Activated naive CD4-positive, alpha-beta T cell treated with anti-CD3 and anti-CD28 coated beads, Interleukin-2, amount 10 ng/mL, durations not matched to agents 7 days and 5 days (primary cell): ENCODE results near the gene TIAM2.
A peak's percentile ranks its signal among the peaks of the same experiment; 100 is the strongest.

Source experiments
- CTCF ChIA-PET: fragments of 350-600 bp; sonication (Branson Sonifier 250); formaldehyde crosslinking; loops from one replicate; lab custom pipeline; 2021; ENCODE audit warnings: antibody characterized with exemption; lab: Charles Lee
- DNase-seq: peaks from one replicate; pipeline ENCODE4 v3.0.0-alpha.2; 2020
- H3K27ac Mint-ChIP-seq: one replicate; pipeline ENCODE4 v1.8.0; 2021; ENCODE audit warnings: mild to moderate bottlenecking, moderate library complexity, mixed read lengths
- H3K27me3 Mint-ChIP-seq: one replicate; pipeline ENCODE4 v1.8.0; 2021; ENCODE audit warnings: mild to moderate bottlenecking, mixed read lengths
- H3K36me3 Mint-ChIP-seq: one replicate; pipeline ENCODE4 v1.8.0; 2021; ENCODE audit warnings: mixed read lengths
- H3K4me1 Mint-ChIP-seq: one replicate; pipeline ENCODE4 v1.8.0; 2021; ENCODE audit warnings: mixed read lengths
- H3K4me3 Mint-ChIP-seq: one replicate; pipeline ENCODE4 v1.8.0; 2021; ENCODE audit warnings: mild to moderate bottlenecking, moderate library complexity, mixed read lengths
- H3K9me3 Mint-ChIP-seq: one replicate; pipeline ENCODE4 v1.8.0; 2021; ENCODE audit warnings: mixed read lengths

TIAM2 gene

GRCh38 chr6:154974485-154975149 is 20.5 kb upstream of the TIAM2 start:
- H3K27me3 Mint-ChIP-seq, result no peaks in the 10 kb centered on the region
- H3K4me3 Mint-ChIP-seq, result no peak overlapping the region
- no peaks in the 10 kb centered on the region for H3K4me1 Mint-ChIP-seq
- no peak overlapping the region for H3K27ac Mint-ChIP-seq
- no peaks in the 10 kb centered on the region for H3K36me3 Mint-ChIP-seq
- CTCF ChIA-PET, result interaction anchor here (0.7 kb wide), 1 partner anchor 42 kb away, joined by 3 read pairs; no protein-coding TSS in a partner anchor
- H3K9me3 Mint-ChIP-seq, result peaks cover 3% of the 10 kb centered on the region
- DNase-seq, result no peak

- Mint-ChIP-seq H3K9me3 (peaks cover 3% of the 10 kb centered on the region), H3K4me1 (no peaks in the 10 kb centered on the region), H3K36me3 (no peaks in the 10 kb centered on the region), H3K4me3 (no peak overlapping the region), H3K27ac (no peak overlapping the region), H3K27me3 (no peaks in the 10 kb centered on the region)
- CTCF ChIA-PET, result no interaction called here
- DNase-seq, result no peak
Observed at GRCh38 chr6:154977588-154977987, 17.5 kb upstream of the TIAM2 start.

- H3K27me3 Mint-ChIP-seq, result no peaks in the 10 kb centered on the region
- no peaks in the 10 kb centered on the region for H3K4me1 Mint-ChIP-seq
- no peaks in the 10 kb centered on the region for H3K36me3 Mint-ChIP-seq
- no peak overlapping the region for H3K27ac Mint-ChIP-seq
- H3K9me3 Mint-ChIP-seq, result peaks cover 3% of the 10 kb centered on the region
- no peak for DNase-seq
- H3K4me3 Mint-ChIP-seq, result no peak overlapping the region
- CTCF ChIA-PET, result interaction anchor here (1.1 kb wide), 1 partner anchor 52 kb away, joined by 4 read pairs; no protein-coding TSS in a partner anchor
Observed at GRCh38 chr6:154980273-154981078, 14.6 kb upstream of the TIAM2 start.

GRCh38 chr6:154981079-154981870 is 13.8 kb upstream of the TIAM2 start:
- H3K36me3 Mint-ChIP-seq, result no peaks in the 10 kb centered on the region
- H3K4me1 Mint-ChIP-seq, result no peaks in the 10 kb centered on the region
- no peak overlapping the region for H3K4me3 Mint-ChIP-seq
- H3K27ac Mint-ChIP-seq, result no peak overlapping the region
- H3K9me3 Mint-ChIP-seq, result peaks cover 2% of the 10 kb centered on the region
- CTCF ChIA-PET, result interaction anchor here (0.8 to 1.1 kb wide), 2 partner anchors 53 to 485 kb away, joined by 4 read pairs; no protein-coding TSS in a partner anchor
- no peak for DNase-seq
- no peaks in the 10 kb centered on the region for H3K27me3 Mint-ChIP-seq

- Mint-ChIP-seq H3K36me3 (no peaks in the 10 kb centered on the region), H3K4me1 (no peaks in the 10 kb centered on the region), H3K27ac (no peak overlapping the region), H3K27me3 (no peaks in the 10 kb centered on the region), H3K9me3 (no peaks in the 10 kb centered on the region), H3K4me3 (no peak overlapping the region)
- CTCF ChIA-PET, result no interaction called here
- no peak for DNase-seq
Observed at GRCh38 chr6:154984146-154984545, 11.0 kb upstream of the TIAM2 start.

- H3K9me3 Mint-ChIP-seq, result no peaks in the 10 kb centered on the region
- no peak for DNase-seq
- no peaks in the 10 kb centered on the region for H3K36me3 Mint-ChIP-seq
- peaks cover 4% of the 10 kb centered on the region for H3K27me3 Mint-ChIP-seq
- CTCF ChIA-PET, result no interaction called here
- no peak overlapping the region for H3K4me3 Mint-ChIP-seq
- no peaks in the 10 kb centered on the region for H3K4me1 Mint-ChIP-seq
- no peak overlapping the region for H3K27ac Mint-ChIP-seq
Observed at GRCh38 chr6:154986787-154987235, 8.3 kb upstream of the TIAM2 start.

- CTCF ChIA-PET, result interaction anchor here (0.7 kb wide), 1 partner anchor 184 kb away, joined by 4 read pairs; no protein-coding TSS in a partner anchor
- no peaks in the 10 kb centered on the region for H3K9me3 Mint-ChIP-seq
- no peaks in the 10 kb centered on the region for H3K36me3 Mint-ChIP-seq
- DNase-seq, result no peak
- no peaks in the 10 kb centered on the region for H3K4me1 Mint-ChIP-seq
- H3K4me3 Mint-ChIP-seq, result no peak overlapping the region
- peaks cover 22% of the 10 kb centered on the region for H3K27me3 Mint-ChIP-seq
- H3K27ac Mint-ChIP-seq, result no peak overlapping the region
Observed at GRCh38 chr6:154989448-154989847, 5.7 kb upstream of the TIAM2 start.

- no peak for DNase-seq
- H3K27me3 Mint-ChIP-seq, result peaks cover 35% of the 10 kb centered on the region
- no peak overlapping the region for H3K4me3 Mint-ChIP-seq
- H3K27ac Mint-ChIP-seq, result no peak overlapping the region
- peaks cover 4% of the 10 kb centered on the region for H3K4me1 Mint-ChIP-seq
- CTCF ChIA-PET, result no interaction called here
- H3K36me3 Mint-ChIP-seq, result no peaks in the 10 kb centered on the region
- no peaks in the 10 kb centered on the region for H3K9me3 Mint-ChIP-seq
Observed at GRCh38 chr6:154991207-154991606, 3.9 kb upstream of the TIAM2 start.

- Mint-ChIP-seq H3K9me3 (no peaks in the 10 kb centered on the region), H3K36me3 (no peaks in the 10 kb centered on the region), H3K27me3 (peaks cover 51% of the 10 kb centered on the region), H3K27ac (no peak overlapping the region), H3K4me3 (no peak overlapping the region), H3K4me1 (peaks cover 10% of the 10 kb centered on the region)
- CTCF ChIA-PET, result no interaction called here
- no peak for DNase-seq
Observed at GRCh38 chr6:154993026-154993425, 2.1 kb upstream of the TIAM2 start.

GRCh38 chr6:154993710-154994109 is 1.4 kb upstream of the TIAM2 start:
- Mint-ChIP-seq H3K36me3 (no peaks in the 10 kb centered on the region), H3K27me3 (peaks cover 51% of the 10 kb centered on the region), H3K4me1 (peaks cover 10% of the 10 kb centered on the region), H3K27ac (no peak overlapping the region), H3K4me3 (peak overlapping the region; percentile 46), H3K9me3 (no peaks in the 10 kb centered on the region)
- CTCF ChIA-PET, result no interaction called here
- DNase-seq, result no peak

- DNase-seq, result no peak
- peak overlapping the region; percentile 55 for H3K4me3 Mint-ChIP-seq
- H3K27me3 Mint-ChIP-seq, result peaks cover 50% of the 10 kb centered on the region
- CTCF ChIA-PET, result no interaction called here
- peaks cover 10% of the 10 kb centered on the region for H3K4me1 Mint-ChIP-seq
- no peaks in the 10 kb centered on the region for H3K36me3 Mint-ChIP-seq
- H3K9me3 Mint-ChIP-seq, result no peaks in the 10 kb centered on the region
- H3K27ac Mint-ChIP-seq, result peak overlapping the region; percentile 60
Observed at GRCh38 chr6:154994836-154995253, 270 bp upstream of the TIAM2 start.

- CTCF ChIA-PET, result no interaction called here
- Mint-ChIP-seq H3K27ac (no peak overlapping the region), H3K27me3 (peaks cover 61% of the 10 kb centered on the region), H3K4me1 (peaks cover 10% of the 10 kb centered on the region), H3K9me3 (no peaks in the 10 kb centered on the region), H3K4me3 (peak overlapping the region; percentile 54), H3K36me3 (no peaks in the 10 kb centered on the region)
- DNase-seq, result no peak
Observed at GRCh38 chr6:154996016-154996590, 988 bp downstream of the TIAM2 start.

- H3K27ac Mint-ChIP-seq, result no peak overlapping the region
- H3K27me3 Mint-ChIP-seq, result peaks cover 61% of the 10 kb centered on the region
- H3K36me3 Mint-ChIP-seq, result no peaks in the 10 kb centered on the region
- H3K4me3 Mint-ChIP-seq, result no peak overlapping the region
- no peak for DNase-seq
- no peaks in the 10 kb centered on the region for H3K9me3 Mint-ChIP-seq
- CTCF ChIA-PET, result no interaction called here
- H3K4me1 Mint-ChIP-seq, result peaks cover 10% of the 10 kb centered on the region
Observed at GRCh38 chr6:154996841-154997311, 1.8 kb downstream of the TIAM2 start.

- H3K27ac Mint-ChIP-seq, result no peak overlapping the region
- no peaks in the 10 kb centered on the region for H3K9me3 Mint-ChIP-seq
- DNase-seq, result no peak
- CTCF ChIA-PET, result no interaction called here
- no peak overlapping the region for H3K4me3 Mint-ChIP-seq
- H3K4me1 Mint-ChIP-seq, result peaks cover 10% of the 10 kb centered on the region
- H3K27me3 Mint-ChIP-seq, result peaks cover 54% of the 10 kb centered on the region
- no peaks in the 10 kb centered on the region for H3K36me3 Mint-ChIP-seq
Observed at GRCh38 chr6:154998855-154999254, 3.7 kb downstream of the TIAM2 start.
